ENCODE results near the gene ST6GALNAC5. TPM values are rescaled to one million over a fixed set of nuclear protein-coding genes. Genes with fewer than 3 reads are reported as not detected.

ST6GALNAC5 gene
- total and polyA plus RNA-seq, 10 of the 15 experiments (the other 5 are each of a cell fraction or from before 2014, with no cell fraction given), result under 0.01 to 1.8 (median 0.07) TPM; not detected in 6

DNA sequence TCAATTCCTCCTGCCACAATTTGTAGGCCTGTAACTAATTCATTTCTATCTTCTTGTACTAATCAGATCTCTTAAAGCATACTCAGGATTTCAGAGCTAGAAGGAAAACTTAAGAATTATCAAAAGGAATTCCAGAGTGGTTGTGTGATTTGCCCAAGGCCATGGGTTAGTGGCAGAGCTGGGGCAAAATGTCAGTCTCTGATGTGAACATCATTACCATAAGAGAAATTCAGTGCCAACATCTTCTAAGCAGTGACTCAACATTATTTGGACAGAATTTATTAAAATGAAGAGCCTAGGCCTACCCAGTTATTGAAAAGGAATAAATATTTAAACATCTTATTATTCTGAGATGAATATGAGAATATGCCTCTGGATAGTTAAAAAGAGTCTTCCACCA is 14.5 kb downstream of the ST6GALNAC5 start (continued):
- TF ChIP-seq, protein P1, sequence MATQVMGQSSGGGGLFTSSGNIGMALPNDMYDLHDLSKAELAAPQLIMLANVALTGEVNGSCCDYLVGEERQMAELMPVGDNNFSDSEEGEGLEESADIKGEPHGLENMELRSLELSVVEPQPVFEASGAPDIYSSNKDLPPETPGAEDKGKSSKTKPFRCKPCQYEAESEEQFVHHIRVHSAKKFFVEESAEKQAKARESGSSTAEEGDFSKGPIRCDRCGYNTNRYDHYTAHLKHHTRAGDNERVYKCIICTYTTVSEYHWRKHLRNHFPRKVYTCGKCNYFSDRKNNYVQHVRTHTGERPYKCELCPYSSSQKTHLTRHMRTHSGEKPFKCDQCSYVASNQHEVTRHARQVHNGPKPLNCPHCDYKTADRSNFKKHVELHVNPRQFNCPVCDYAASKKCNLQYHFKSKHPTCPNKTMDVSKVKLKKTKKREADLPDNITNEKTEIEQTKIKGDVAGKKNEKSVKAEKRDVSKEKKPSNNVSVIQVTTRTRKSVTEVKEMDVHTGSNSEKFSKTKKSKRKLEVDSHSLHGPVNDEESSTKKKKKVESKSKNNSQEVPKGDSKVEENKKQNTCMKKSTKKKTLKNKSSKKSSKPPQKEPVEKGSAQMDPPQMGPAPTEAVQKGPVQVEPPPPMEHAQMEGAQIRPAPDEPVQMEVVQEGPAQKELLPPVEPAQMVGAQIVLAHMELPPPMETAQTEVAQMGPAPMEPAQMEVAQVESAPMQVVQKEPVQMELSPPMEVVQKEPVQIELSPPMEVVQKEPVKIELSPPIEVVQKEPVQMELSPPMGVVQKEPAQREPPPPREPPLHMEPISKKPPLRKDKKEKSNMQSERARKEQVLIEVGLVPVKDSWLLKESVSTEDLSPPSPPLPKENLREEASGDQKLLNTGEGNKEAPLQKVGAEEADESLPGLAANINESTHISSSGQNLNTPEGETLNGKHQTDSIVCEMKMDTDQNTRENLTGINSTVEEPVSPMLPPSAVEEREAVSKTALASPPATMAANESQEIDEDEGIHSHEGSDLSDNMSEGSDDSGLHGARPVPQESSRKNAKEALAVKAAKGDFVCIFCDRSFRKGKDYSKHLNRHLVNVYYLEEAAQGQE (IDR thresholded peaks at IDR 0.05; ENCODE audit: low read depth, low read length), result no peak
- TF ChIP-seq, protein P2, sequence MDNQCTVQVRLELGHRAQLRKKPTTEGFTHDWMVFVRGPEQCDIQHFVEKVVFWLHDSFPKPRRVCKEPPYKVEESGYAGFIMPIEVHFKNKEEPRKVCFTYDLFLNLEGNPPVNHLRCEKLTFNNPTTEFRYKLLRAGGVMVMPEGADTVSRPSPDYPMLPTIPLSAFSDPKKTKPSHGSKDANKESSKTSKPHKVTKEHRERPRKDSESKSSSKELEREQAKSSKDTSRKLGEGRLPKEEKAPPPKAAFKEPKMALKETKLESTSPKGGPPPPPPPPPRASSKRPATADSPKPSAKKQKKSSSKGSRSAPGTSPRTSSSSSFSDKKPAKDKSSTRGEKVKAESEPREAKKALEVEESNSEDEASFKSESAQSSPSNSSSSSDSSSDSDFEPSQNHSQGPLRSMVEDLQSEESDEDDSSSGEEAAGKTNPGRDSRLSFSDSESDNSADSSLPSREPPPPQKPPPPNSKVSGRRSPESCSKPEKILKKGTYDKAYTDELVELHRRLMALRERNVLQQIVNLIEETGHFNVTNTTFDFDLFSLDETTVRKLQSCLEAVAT (IDR thresholded peaks at IDR 0.05), result no peak
- TF ChIP-seq, protein P3, sequence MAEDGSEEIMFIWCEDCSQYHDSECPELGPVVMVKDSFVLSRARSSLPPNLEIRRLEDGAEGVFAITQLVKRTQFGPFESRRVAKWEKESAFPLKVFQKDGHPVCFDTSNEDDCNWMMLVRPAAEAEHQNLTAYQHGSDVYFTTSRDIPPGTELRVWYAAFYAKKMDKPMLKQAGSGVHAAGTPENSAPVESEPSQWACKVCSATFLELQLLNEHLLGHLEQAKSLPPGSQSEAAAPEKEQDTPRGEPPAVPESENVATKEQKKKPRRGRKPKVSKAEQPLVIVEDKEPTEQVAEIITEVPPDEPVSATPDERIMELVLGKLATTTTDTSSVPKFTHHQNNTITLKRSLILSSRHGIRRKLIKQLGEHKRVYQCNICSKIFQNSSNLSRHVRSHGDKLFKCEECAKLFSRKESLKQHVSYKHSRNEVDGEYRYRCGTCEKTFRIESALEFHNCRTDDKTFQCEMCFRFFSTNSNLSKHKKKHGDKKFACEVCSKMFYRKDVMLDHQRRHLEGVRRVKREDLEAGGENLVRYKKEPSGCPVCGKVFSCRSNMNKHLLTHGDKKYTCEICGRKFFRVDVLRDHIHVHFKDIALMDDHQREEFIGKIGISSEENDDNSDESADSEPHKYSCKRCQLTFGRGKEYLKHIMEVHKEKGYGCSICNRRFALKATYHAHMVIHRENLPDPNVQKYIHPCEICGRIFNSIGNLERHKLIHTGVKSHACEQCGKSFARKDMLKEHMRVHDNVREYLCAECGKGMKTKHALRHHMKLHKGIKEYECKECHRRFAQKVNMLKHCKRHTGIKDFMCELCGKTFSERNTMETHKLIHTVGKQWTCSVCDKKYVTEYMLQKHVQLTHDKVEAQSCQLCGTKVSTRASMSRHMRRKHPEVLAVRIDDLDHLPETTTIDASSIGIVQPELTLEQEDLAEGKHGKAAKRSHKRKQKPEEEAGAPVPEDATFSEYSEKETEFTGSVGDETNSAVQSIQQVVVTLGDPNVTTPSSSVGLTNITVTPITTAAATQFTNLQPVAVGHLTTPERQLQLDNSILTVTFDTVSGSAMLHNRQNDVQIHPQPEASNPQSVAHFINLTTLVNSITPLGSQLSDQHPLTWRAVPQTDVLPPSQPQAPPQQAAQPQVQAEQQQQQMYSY (CRISPR knock-in tag; IDR thresholded peaks at IDR 0.05), result no peak
